ENCODE measurements around the gene STX4. TPM values are rescaled to one million over a fixed set of nuclear protein-coding genes. Genes with fewer than 3 reads are reported as not detected.

STX4 gene
- total RNA-seq, 1 experiment from 2014 or later: 26.0 TPM

- TF ChIP-seq, protein P1, sequence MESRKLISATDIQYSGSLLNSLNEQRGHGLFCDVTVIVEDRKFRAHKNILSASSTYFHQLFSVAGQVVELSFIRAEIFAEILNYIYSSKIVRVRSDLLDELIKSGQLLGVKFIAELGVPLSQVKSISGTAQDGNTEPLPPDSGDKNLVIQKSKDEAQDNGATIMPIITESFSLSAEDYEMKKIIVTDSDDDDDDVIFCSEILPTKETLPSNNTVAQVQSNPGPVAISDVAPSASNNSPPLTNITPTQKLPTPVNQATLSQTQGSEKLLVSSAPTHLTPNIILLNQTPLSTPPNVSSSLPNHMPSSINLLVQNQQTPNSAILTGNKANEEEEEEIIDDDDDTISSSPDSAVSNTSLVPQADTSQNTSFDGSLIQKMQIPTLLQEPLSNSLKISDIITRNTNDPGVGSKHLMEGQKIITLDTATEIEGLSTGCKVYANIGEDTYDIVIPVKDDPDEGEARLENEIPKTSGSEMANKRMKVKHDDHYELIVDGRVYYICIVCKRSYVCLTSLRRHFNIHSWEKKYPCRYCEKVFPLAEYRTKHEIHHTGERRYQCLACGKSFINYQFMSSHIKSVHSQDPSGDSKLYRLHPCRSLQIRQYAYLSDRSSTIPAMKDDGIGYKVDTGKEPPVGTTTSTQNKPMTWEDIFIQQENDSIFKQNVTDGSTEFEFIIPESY (IDR thresholded peaks at IDR 0.05; ENCODE audit: extremely low read depth, insufficient replicate concordance, low read length): no peak
- TF ChIP-seq YY1 (IDR thresholded peaks at IDR 0.05; ENCODE audit: extremely low read depth, insufficient replicate concordance, low read depth, low read length) (no peak), RAD21 (IDR thresholded peaks at IDR 0.05; ENCODE audit: low read depth) (no peak), TCF7L2 (IDR thresholded peaks at IDR 0.05; ENCODE audit: borderline replicate concordance, extremely low read depth, insufficient read depth, insufficient read length) (no peak)
Measured at GRCh38 chr16:30989469-30990047, 43.8 kb upstream of the STX4 start (continued).

DNA sequence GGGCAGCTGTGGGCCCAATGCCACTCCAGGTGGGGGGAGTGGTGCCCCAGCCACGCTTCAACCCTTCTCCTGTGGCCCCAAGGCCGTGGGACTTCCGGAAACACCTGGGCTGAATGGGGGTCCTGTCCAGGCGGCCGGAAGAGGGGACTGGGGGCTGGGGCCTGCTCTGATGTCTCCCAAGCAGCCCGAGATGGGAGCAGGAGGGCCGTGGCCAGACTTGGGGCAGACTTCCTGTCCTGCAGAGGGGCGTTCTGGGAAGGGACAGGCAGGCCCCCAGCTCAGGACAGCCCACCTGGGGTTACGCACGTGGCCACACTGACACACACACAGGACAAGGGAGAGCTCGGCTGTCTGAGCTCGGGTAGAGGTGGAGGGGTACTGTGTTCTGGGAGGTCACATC lies 43.3 kb upstream of the STX4 start:
- no peak overlapping the region for H3K27ac ChIP-seq (ENCODE audit: low read depth, low read length)
- H2AFZ ChIP-seq (ENCODE audit: low read depth, low read length, poor library complexity, severe bottlenecking): no peak overlapping the region
- H3K9ac ChIP-seq (ENCODE audit: low read length): no peak overlapping the region
- ATAC-seq: no peak
- intact Hi-C loops (cut with micrococcal nuclease): no loop called here
- H4K20me1 ChIP-seq (ENCODE audit: insufficient read depth): no peaks in the 10 kb centered on the region
- ChIA-PET POLR2A (no interaction called here), CTCF (no interaction called here), RAD21 (ENCODE audit: low non-redundant PET in 1 of 2, low total read pairs in 2 of 2, uncharacterized antibody in 2 of 2, unreplicated experiment in 2 of 2) (no interaction called here)
- H3K36me3 ChIP-seq (ENCODE audit: control insufficient read depth in 1 of 2, insufficient read depth in 2 of 2, low read length in 2 of 2): no peaks in the 10 kb centered on the region
- no peaks in the 10 kb centered on the region for H3K79me2 ChIP-seq (ENCODE audit: insufficient read depth, low read length)
- no peaks in the 10 kb centered on the region for H3K9me2 ChIP-seq (ENCODE audit: insufficient read depth)
- TF ChIP-seq CEBPB (IDR thresholded peaks at IDR 0.05; ENCODE audit: low read depth) (no peak), RAD21 (IDR thresholded peaks at IDR 0.05; ENCODE audit: low read depth) (no peak), SRF (IDR thresholded peaks at IDR 0.05; ENCODE audit: low read depth) (no peak), ZNF274 (IDR thresholded peaks at IDR 0.05; ENCODE audit: low read depth, low read length) (no peak), POLR2AphosphoS5 (IDR thresholded peaks at IDR 0.05; ENCODE audit: low read depth, low read length) (no peak), JUND (IDR thresholded peaks at IDR 0.05) (no peak), EZH2 (IDR thresholded peaks at IDR 0.05) (no peak), ELF1 (IDR thresholded peaks at IDR 0.05; ENCODE audit: borderline replicate concordance, low read depth) (no peak), SP1 (IDR thresholded peaks at IDR 0.05; ENCODE audit: low read depth) (no peak)
- TF ChIP-seq, protein P2, sequence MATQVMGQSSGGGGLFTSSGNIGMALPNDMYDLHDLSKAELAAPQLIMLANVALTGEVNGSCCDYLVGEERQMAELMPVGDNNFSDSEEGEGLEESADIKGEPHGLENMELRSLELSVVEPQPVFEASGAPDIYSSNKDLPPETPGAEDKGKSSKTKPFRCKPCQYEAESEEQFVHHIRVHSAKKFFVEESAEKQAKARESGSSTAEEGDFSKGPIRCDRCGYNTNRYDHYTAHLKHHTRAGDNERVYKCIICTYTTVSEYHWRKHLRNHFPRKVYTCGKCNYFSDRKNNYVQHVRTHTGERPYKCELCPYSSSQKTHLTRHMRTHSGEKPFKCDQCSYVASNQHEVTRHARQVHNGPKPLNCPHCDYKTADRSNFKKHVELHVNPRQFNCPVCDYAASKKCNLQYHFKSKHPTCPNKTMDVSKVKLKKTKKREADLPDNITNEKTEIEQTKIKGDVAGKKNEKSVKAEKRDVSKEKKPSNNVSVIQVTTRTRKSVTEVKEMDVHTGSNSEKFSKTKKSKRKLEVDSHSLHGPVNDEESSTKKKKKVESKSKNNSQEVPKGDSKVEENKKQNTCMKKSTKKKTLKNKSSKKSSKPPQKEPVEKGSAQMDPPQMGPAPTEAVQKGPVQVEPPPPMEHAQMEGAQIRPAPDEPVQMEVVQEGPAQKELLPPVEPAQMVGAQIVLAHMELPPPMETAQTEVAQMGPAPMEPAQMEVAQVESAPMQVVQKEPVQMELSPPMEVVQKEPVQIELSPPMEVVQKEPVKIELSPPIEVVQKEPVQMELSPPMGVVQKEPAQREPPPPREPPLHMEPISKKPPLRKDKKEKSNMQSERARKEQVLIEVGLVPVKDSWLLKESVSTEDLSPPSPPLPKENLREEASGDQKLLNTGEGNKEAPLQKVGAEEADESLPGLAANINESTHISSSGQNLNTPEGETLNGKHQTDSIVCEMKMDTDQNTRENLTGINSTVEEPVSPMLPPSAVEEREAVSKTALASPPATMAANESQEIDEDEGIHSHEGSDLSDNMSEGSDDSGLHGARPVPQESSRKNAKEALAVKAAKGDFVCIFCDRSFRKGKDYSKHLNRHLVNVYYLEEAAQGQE (IDR thresholded peaks at IDR 0.05; ENCODE audit: low read depth): no peak
- H3K4me2 ChIP-seq (ENCODE audit: low read length): no peak overlapping the region
- H3K4me3 ChIP-seq (replicated peaks in 1 of 2; ENCODE audit: low read depth in 1 of 2, low read length in 2 of 2): no peak overlapping the region
- no peak for DNase-seq (ENCODE audit: low read depth, low spot score)
- H3K9me3 ChIP-seq (ENCODE audit: control insufficient read depth in 1 of 2, insufficient read depth in 1 of 2, low read depth in 1 of 2, low read length in 2 of 2): no peaks in the 10 kb centered on the region
- H3K27me3 ChIP-seq (ENCODE audit: insufficient read depth, low read length): no peaks in the 10 kb centered on the region
- BruUV-seq (replicated peaks): no TSS peak
- H3K4me1 ChIP-seq (ENCODE audit: control insufficient read depth in 1 of 2, insufficient read depth in 2 of 2, low read length in 2 of 2): peaks cover 0 to 17% of the 10 kb centered on the region in 2 experiments; a peak in 3 of 4 replicates
